ENCODE results near the gene PCNT. TPM values are rescaled to one million over a fixed set of nuclear protein-coding genes. Genes with fewer than 3 reads are reported as not detected.

The PCNT gene
- total and polyA plus RNA-seq, 2 of the 4 experiments (the other 2 are of a cell fraction): 10.0 to 19.4 TPM

DNA sequence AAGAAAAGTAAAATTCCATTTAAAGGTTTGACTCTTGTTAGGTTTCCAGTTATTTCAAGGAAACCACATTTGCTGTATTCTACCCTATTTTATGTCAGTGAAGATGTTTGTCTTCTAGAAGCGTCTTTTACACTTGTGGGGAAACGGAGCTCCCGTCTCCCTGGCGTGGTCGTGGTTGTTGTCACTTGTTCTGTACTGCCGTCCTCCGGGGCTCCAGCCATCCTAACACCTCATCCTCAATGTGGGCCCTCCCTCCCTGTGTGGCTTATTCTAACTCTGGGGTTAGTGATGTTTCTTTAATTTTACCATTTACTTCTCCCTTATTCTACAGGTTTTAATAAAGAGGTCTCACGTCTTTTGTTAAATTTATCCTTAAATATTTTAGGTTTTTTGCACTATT, 82.0 kb downstream of the PCNT start:
- Histone ChIP-seq H2BK120ac (ENCODE audit: low read depth, low read length) (no peak overlapping the region), H3K9me1 (ENCODE audit: insufficient read depth, low read length) (no peaks in the 10 kb centered on the region), H3K56ac (ENCODE audit: extremely low read depth, insufficient read depth, low read length) (no peak overlapping the region), H4K91ac (ENCODE audit: insufficient read depth, low read depth, low read length) (no peak overlapping the region), H3K36me3 (ENCODE audit: control insufficient read depth, insufficient read depth, low read length) (peaks cover 24% of the 10 kb centered on the region), H3K79me1 (ENCODE audit: low read depth in 1 of 2, low read length in 2 of 2) (peaks cover 0 to 3% of the 10 kb centered on the region in 2 experiments; a peak in 2 of 4 replicates), H3K4me2 (ENCODE audit: low read depth, low read length) (no peak overlapping the region), H4K8ac (ENCODE audit: low read depth in 2 of 2, low read length in 2 of 2) (no peak overlapping the region), H4K5ac (ENCODE audit: low read depth, low read length) (no peak overlapping the region), H3K14ac (replicated peaks; ENCODE audit: low read depth, low read length) (no peak overlapping the region), H3K4me3 (ENCODE audit: insufficient read depth, low read depth, low read length) (no peak overlapping the region), H3K9ac (ENCODE audit: low read depth, low read length) (no peak overlapping the region), H2BK15ac (ENCODE audit: low read depth, low read length) (no peak overlapping the region), H3K27ac (ENCODE audit: insufficient read depth, low read length) (no peak overlapping the region), H3K9me3 (ENCODE audit: control insufficient read depth, insufficient read depth, low read length) (no peaks in the 10 kb centered on the region), H2BK5ac (ENCODE audit: low read depth, low read length, poor library complexity, severe bottlenecking) (no peak overlapping the region), H2AK9ac (replicated peaks; ENCODE audit: low read depth, low read length, poor library complexity) (no peak overlapping the region), H3K18ac (ENCODE audit: low read depth, low read length) (no peak overlapping the region), H3K4ac (ENCODE audit: low read depth, low read length) (no peak overlapping the region), H2BK20ac (ENCODE audit: low read depth, low read length) (no peak overlapping the region), H3K23ac (ENCODE audit: low read depth, low read length) (no peak overlapping the region), H4K20me1 (ENCODE audit: insufficient read depth, low read length) (no peaks in the 10 kb centered on the region), H3K4me1 (ENCODE audit: control insufficient read depth, insufficient read depth, low read length) (no peaks in the 10 kb centered on the region), H2AK5ac (ENCODE audit: low read depth, low read length) (no peak overlapping the region), H3K27me3 (ENCODE audit: control insufficient read depth, insufficient read depth, low read length) (no peaks in the 10 kb centered on the region), H2AFZ (replicated peaks; ENCODE audit: low read length, poor library complexity) (no peak overlapping the region)
- no peak for TF ChIP-seq NFE2L2 (IDR thresholded peaks at IDR 0.05; ENCODE audit: low read depth, low read length)
- TF ChIP-seq, protein P1, sequence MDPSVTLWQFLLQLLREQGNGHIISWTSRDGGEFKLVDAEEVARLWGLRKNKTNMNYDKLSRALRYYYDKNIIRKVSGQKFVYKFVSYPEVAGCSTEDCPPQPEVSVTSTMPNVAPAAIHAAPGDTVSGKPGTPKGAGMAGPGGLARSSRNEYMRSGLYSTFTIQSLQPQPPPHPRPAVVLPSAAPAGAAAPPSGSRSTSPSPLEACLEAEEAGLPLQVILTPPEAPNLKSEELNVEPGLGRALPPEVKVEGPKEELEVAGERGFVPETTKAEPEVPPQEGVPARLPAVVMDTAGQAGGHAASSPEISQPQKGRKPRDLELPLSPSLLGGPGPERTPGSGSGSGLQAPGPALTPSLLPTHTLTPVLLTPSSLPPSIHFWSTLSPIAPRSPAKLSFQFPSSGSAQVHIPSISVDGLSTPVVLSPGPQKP (IDR thresholded peaks at IDR 0.05; ENCODE audit: borderline replicate concordance, low read depth, low read length): no peak
- no peak for TF ChIP-seq MXI1 (IDR thresholded peaks at IDR 0.05; ENCODE audit: borderline replicate concordance, low read depth, low read length)
- no peak for TF ChIP-seq CHD1 (IDR thresholded peaks at IDR 0.05; ENCODE audit: low read depth, low read length)
- no peak for TF ChIP-seq CEBPB (IDR thresholded peaks at IDR 0.05; ENCODE audit: low read depth, low read length)
- TF ChIP-seq CTCF (conservative IDR thresholded peaks at IDR 0.05; ENCODE audit: low read depth, low read length): no peak
- TF ChIP-seq SMC3 (IDR thresholded peaks at IDR 0.05; ENCODE audit: low read depth, low read length): no peak
- no peak for TF ChIP-seq RAD21 (IDR thresholded peaks at IDR 0.05; ENCODE audit: low read length)
- no peak for TF ChIP-seq MAZ (IDR thresholded peaks at IDR 0.05; ENCODE audit: borderline replicate concordance, low read depth, low read length)
- no peak for TF ChIP-seq RCOR1 (IDR thresholded peaks at IDR 0.05; ENCODE audit: insufficient replicate concordance, low read length)
- no peak for TF ChIP-seq FOS (IDR thresholded peaks at IDR 0.05; ENCODE audit: low read depth, low read length)
- no peak for TF ChIP-seq MAFK (IDR thresholded peaks at IDR 0.05; ENCODE audit: low read depth, low read length)
- no peak for TF ChIP-seq POLR2A (IDR thresholded peaks at IDR 0.05; ENCODE audit: low read depth, low read length)
- TF ChIP-seq BHLHE40 (IDR thresholded peaks at IDR 0.05; ENCODE audit: low read depth, low read length): no peak
- TF ChIP-seq RFX5 (IDR thresholded peaks at IDR 0.05; ENCODE audit: low read depth, low read length): no peak
- TF ChIP-seq, protein P2, sequence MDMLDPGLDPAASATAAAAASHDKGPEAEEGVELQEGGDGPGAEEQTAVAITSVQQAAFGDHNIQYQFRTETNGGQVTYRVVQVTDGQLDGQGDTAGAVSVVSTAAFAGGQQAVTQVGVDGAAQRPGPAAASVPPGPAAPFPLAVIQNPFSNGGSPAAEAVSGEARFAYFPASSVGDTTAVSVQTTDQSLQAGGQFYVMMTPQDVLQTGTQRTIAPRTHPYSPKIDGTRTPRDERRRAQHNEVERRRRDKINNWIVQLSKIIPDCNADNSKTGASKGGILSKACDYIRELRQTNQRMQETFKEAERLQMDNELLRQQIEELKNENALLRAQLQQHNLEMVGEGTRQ (IDR thresholded peaks at IDR 0.05; ENCODE audit: low read depth, low read length): no peak
- dilution Hi-C loops (cut with HindIII; ENCODE audit: low sequenced_read_pairs, unreplicated experiment): no loop called here
- ATAC-seq (ENCODE audit: low read depth): no peak
- WGBS, 2 experiments (ENCODE audit: extremely low coverage in 2 of 2, insufficient read length in 1 of 2): no CpG with 5 or more reads among the region's 8 CpGs
- in situ Hi-C loops (cut with MboI; ENCODE audit: low sequenced_read_pairs): no loop called here
- ChIA-PET CTCF (no interaction called here), POLR2A (ENCODE audit: unreplicated experiment) (no interaction called here)
- no TSS peak for BruUV-seq (replicated peaks)
- no peak for DNase-seq
- intact Hi-C loops (cut with micrococcal nuclease): no loop called here
